ENCODE measurements around the gene SIDT2. TPM values are rescaled to one million over a fixed set of nuclear protein-coding genes. Genes with fewer than 3 reads are reported as not detected.
"Not testable (repeated sequence)": the region's sequence is repeated elsewhere in the genome, so short reads cannot be mapped to it uniquely, and the experiment has no call there.

SIDT2 gene
- total RNA-seq: 26.0 and 28.7 TPM in 2 replicates
- 34.5 and 37.5 TPM in 2 replicates for polyA plus RNA-seq
- polyA plus RNA-seq (2011; cell fraction: cytosol; rRNA removed): 24.3 and 24.5 TPM in 2 replicates
- polyA plus RNA-seq (2011; cell fraction: nucleus; rRNA removed): 72.1 and 94.6 TPM in 2 replicates
- polyA plus RNA-seq (2012): 22.7 and 30.0 TPM in 2 replicates
- 45.0 and 75.7 TPM in 2 replicates for polyA minus RNA-seq
- polyA minus RNA-seq (2011; cell fraction: cytosol; rRNA and poly(A)+ RNA removed): 8.9 TPM
- 43.7 and 44.1 TPM in 2 replicates for polyA minus RNA-seq (2011; cell fraction: nucleus; rRNA and poly(A)+ RNA removed)
- percentile 42 among the genes with signal in this experiment for Bru-seq, nascent RNA
- BruChase-seq, experiment 1, labeled RNA remaining after a 6-hour chase: percentile 68 among the genes with signal in this experiment
- percentile 62 among the genes with signal in this experiment for BruChase-seq, experiment 2, labeled RNA remaining after a 2-hour chase
- long read RNA-seq, partial matches to known transcripts: 10 of 28 reads
- long read RNA-seq, other reads (novel, unspliced or antisense): 18 of 28 reads

DNA sequence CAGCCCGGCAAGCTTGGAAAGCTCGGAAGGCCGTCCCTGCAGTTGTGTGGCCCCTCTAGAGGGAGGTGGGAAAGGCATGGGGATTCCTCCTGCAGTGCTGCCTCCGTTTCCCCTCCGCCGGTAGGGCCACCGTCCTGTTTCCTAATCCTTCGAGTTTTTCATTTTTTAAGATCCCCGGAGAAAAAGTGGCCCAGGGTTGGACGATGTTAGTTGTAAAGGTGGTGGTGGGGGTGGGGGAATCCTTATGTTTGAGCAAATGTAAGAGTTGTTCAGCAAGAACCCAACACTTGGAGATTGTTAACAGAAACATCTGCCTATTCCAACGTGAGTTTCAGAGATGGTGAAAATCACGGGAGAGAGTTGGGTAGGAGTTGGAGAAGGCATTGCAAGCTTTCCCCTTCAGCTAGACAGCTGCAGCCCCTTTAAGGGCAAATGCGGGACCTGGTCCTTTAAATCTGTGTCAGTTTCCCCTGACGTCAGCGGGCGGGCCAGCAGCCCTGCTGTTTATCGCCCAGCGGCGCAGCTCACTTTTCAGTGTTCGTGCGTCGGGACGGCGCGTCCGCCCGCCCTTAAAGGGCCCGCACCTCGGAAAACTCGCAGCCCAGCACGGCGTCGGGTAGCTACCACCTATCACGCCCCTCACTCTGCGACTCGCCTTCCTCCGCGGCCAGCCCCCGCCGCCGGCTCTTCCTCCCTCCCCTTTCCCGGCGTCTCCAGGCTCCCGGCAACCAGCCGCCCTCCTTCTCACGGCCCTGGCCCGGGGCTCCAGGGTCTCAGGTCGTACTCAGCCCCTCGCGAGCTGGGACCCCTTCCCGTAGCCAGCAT, at the start of gene SIDT2:
Gene SIDT2 (plus strand): TSS at position 534 of the 825 bp plus-strand sequence. CDS start 521 bp downstream, outside the sequence.
- ChIA-PET CTCF (interaction anchor here (0.5 to 5.8 kb wide), 10 partner anchors 9 to 387 kb away, joined by 3 to 90 read pairs (median 4); partner anchors contain the start of genes APOA5, PAFAH1B2, PCSK7 and RNF214), POLR2A (interaction anchor here (1.0 to 1.5 kb wide), 3 partner anchors 11 to 53 kb away, joined by 3 to 4 read pairs (median 4); partner anchors contain the start of gene PCSK7)
- H4K20me1 ChIP-seq (replicated peaks; ENCODE audit: control insufficient read depth, extremely low read depth, insufficient read depth, low read length): no peaks in the 10 kb centered on the region
- H3K4me2 ChIP-seq (ENCODE audit: insufficient read depth, low read length): peak within 1 kb of the TSS; percentile 80
- H3K9me1 ChIP-seq (replicated peaks; ENCODE audit: control insufficient read depth, extremely low read depth, insufficient read depth, low read length): no peaks in the 10 kb centered on the region
- intact Hi-C loops (cut with micrococcal nuclease) (loop anchor here (1.0 to 5.0 kb wide), 3 partner anchors 20 to 139 kb away; partner anchors contain the start of genes BACE1 and TAGLN), dilution Hi-C loops (cut with MboI; ENCODE audit: extremely low pct_ligation_motif_present, low sequenced_read_pairs) (no loop called here)
- peak within 1 kb of the TSS; percentile 67 for H3K9ac ChIP-seq (replicated peaks; ENCODE audit: extremely low read depth, insufficient read depth, low read length)
- BruUV-seq (replicated peaks): no TSS peak
- peak within 1 kb of the TSS; percentile 69 for H2AFZ ChIP-seq (ENCODE audit: low read depth, low read length)
- TF ChIP-seq POLR2A (IDR thresholded peaks at IDR 0.05; ENCODE audit: low read depth, low read length) (peak; percentile 78), FOS (IDR thresholded peaks at IDR 0.05; ENCODE audit: borderline replicate concordance, insufficient read depth, low read length) (no peak), POLR2AphosphoS5 (IDR thresholded peaks at IDR 0.05; ENCODE audit: insufficient read depth, low read depth, low read length) (peak; percentile 79)
- H3K4me3 ChIP-seq (replicated peaks in 1 of 3; ENCODE audit: insufficient read depth in 1 of 3, low read depth in 1 of 3, low read length in 3 of 3): peak within 1 kb of the TSS; percentile 32 to 70 (median 60)
- H3K9me3 ChIP-seq (replicated peaks; ENCODE audit: control insufficient read depth, insufficient read depth, low read length): no peaks in the 10 kb centered on the region
- FAIRE-seq (peak; percentile 98), DNase-seq (ENCODE audit: low read depth, low spot score) (peak; percentile 98)
- H3K79me2 ChIP-seq (ENCODE audit: control insufficient read depth, insufficient read depth, low read length): no peaks in the 10 kb centered on the region
- H3K36me3 ChIP-seq (ENCODE audit: control insufficient read depth in 2 of 2, extremely low read depth in 1 of 2, insufficient read depth in 2 of 2, low read length in 2 of 2): peaks cover 0 to 5% of the 10 kb centered on the region in 2 experiments
- peaks cover 19% of the 10 kb centered on the region for H3K4me1 ChIP-seq (ENCODE audit: control insufficient read depth, extremely low read depth, insufficient read depth, low read length)
- peak within 1 kb of the TSS; percentile 45 for H3K27ac ChIP-seq (ENCODE audit: insufficient read depth, low read depth, low read length)
- H3K27me3 ChIP-seq (ENCODE audit: control insufficient read depth in 2 of 2, insufficient read depth in 2 of 2, low read length in 2 of 2): no peaks in the 10 kb centered on the region

GRCh38 chr11:117130396-117130795, 48.1 kb upstream of the SIDT2 start:
- dilution Hi-C loops (cut with MboI; ENCODE audit: extremely low pct_ligation_motif_present, low sequenced_read_pairs); H4K20me1 ChIP-seq (replicated peaks; ENCODE audit: control insufficient read depth, extremely low read depth, insufficient read depth, low read length); H2AFZ ChIP-seq (ENCODE audit: low read depth, low read length); H3K9me1 ChIP-seq (replicated peaks; ENCODE audit: control insufficient read depth, extremely low read depth, insufficient read depth, low read length); H3K27ac ChIP-seq (ENCODE audit: insufficient read depth, low read depth, low read length); BruUV-seq (replicated peaks); H3K4me2 ChIP-seq (ENCODE audit: insufficient read depth, low read length); H3K27me3 ChIP-seq (ENCODE audit: control insufficient read depth in 2 of 2, insufficient read depth in 2 of 2, low read length in 2 of 2); H3K4me3 ChIP-seq (replicated peaks in 1 of 3; ENCODE audit: insufficient read depth in 1 of 3, low read depth in 1 of 3, low read length in 3 of 3); H3K36me3 ChIP-seq (ENCODE audit: control insufficient read depth in 2 of 2, extremely low read depth in 1 of 2, insufficient read depth in 2 of 2, low read length in 2 of 2); H3K9me3 ChIP-seq (replicated peaks; ENCODE audit: control insufficient read depth, insufficient read depth, low read length); H3K79me2 ChIP-seq (ENCODE audit: control insufficient read depth, insufficient read depth, low read length); H3K4me1 ChIP-seq (ENCODE audit: control insufficient read depth, extremely low read depth, insufficient read depth, low read length); H3K9ac ChIP-seq (replicated peaks; ENCODE audit: extremely low read depth, insufficient read depth, low read length); DNase-seq (ENCODE audit: low read depth, low spot score); CTCF ChIA-PET; FAIRE-seq: not testable (repeated sequence)
- intact Hi-C loops (cut with micrococcal nuclease): loop anchor here (5.0 kb wide), 1 partner anchor 77 kb away; no protein-coding TSS in a partner anchor
- POLR2A ChIA-PET: interaction anchor here (0.7 kb wide), 1 partner anchor 121 kb away, joined by 9 read pairs; no protein-coding TSS in a partner anchor

Data from endothelial cell of umbilical vein (primary cell).